Measurements from ENCODE around the gene TMEM178A.

The TMEM178A gene

GRCh38 chr2:39757156-39757555 is 91.4 kb downstream of the TMEM178A start:
- H3K4me2 ChIP-seq (ENCODE audit: low read length), result no peak overlapping the region
- H3K36me3 ChIP-seq (ENCODE audit: control insufficient read depth, low read length), result peaks cover 90% of the 10 kb centered on the region
- no peaks in the 10 kb centered on the region; the same call in 1 of the 2 replicates for H4K20me1 ChIP-seq (ENCODE audit: control insufficient read depth, insufficient read depth, low read depth, low read length)
- H3K27ac ChIP-seq (ENCODE audit: low read depth, low read length), result no peak overlapping the region
- H3K4me3 ChIP-seq (ENCODE audit: low read length), result no peak overlapping the region
- H3K4me1 ChIP-seq (ENCODE audit: control insufficient read depth, low read length), result no peaks in the 10 kb centered on the region
- no peaks in the 10 kb centered on the region for H3K9me2 ChIP-seq (replicated peaks; ENCODE audit: control insufficient read depth, low read length)
- no peaks in the 10 kb centered on the region for H3K27me3 ChIP-seq (ENCODE audit: control insufficient read depth, low read length)
- no peak for TF ChIP-seq CTCF (IDR thresholded peaks at IDR 0.05; ENCODE audit: low read depth, low read length, poor library complexity, severe bottlenecking)
- TF ChIP-seq EZH2phosphoT487 (IDR thresholded peaks at IDR 0.05; ENCODE audit: borderline replicate concordance, low read length), result no peak
- H3K9me3 ChIP-seq (ENCODE audit: control insufficient read depth, insufficient read depth, low read length), result no peaks in the 10 kb centered on the region
- no peaks in the 10 kb centered on the region for H3K79me2 ChIP-seq (ENCODE audit: control insufficient read depth, low read length)
- H3F3A ChIP-seq (ENCODE audit: control insufficient read depth, insufficient read depth), result no peaks in the 10 kb centered on the region

GRCh38 chr2:39762448-39762847 is 96.7 kb downstream of the TMEM178A start:
- Histone ChIP-seq H3K4me3 (ENCODE audit: low read length) (no peak overlapping the region), H3K9me2 (replicated peaks; ENCODE audit: control insufficient read depth, low read length) (no peaks in the 10 kb centered on the region), H3K9me3 (ENCODE audit: control insufficient read depth, insufficient read depth, low read length) (no peaks in the 10 kb centered on the region), H3K4me1 (ENCODE audit: control insufficient read depth, low read length) (no peaks in the 10 kb centered on the region), H3K27ac (ENCODE audit: low read depth, low read length) (no peak overlapping the region), H3K27me3 (ENCODE audit: control insufficient read depth, low read length) (no peaks in the 10 kb centered on the region), H4K20me1 (ENCODE audit: control insufficient read depth, insufficient read depth, low read depth, low read length) (no peaks in the 10 kb centered on the region), H3F3A (ENCODE audit: control insufficient read depth, insufficient read depth) (no peaks in the 10 kb centered on the region), H3K36me3 (ENCODE audit: control insufficient read depth, low read length) (peaks cover 72% of the 10 kb centered on the region), H3K4me2 (ENCODE audit: low read length) (no peak overlapping the region), H3K79me2 (ENCODE audit: control insufficient read depth, low read length) (no peaks in the 10 kb centered on the region)
- TF ChIP-seq EZH2phosphoT487 (IDR thresholded peaks at IDR 0.05; ENCODE audit: borderline replicate concordance, low read length), result no peak
- no peak for TF ChIP-seq CTCF (IDR thresholded peaks at IDR 0.05; ENCODE audit: low read depth, low read length, poor library complexity, severe bottlenecking)
